HCT116 (cell line): ENCODE measurements around the gene ZNF423.

ENCODE experiments used
- CTCF ChIP-seq, 3 experiments: fragments of 200-600 bp in 1 of 3; sonication (generic) in 1 of 3; IDR thresholded peaks in 2 of 3; conservative IDR thresholded peaks in 1 of 3; 2 replicates each; pipeline ENCODE4 v1.5.1; 2012 to 2017; ENCODE audit warnings: low read depth in 2 of 3, low read length in 2 of 3, antibody characterized with exemption in 1 of 3, borderline replicate concordance in 1 of 3, control low read depth in 1 of 3, mild to moderate bottlenecking in 1 of 3, mixed read lengths in 1 of 3, mixed run types in 1 of 3, moderate library complexity in 1 of 3; ENCODE audit not compliant: insufficient read depth in 1 of 3
- EGR1 ChIP-seq: IDR thresholded peaks from 2 replicates; pipeline ENCODE4 v1.6.1; 2012; ENCODE audit warnings: low read depth
- ELF1 ChIP-seq: IDR thresholded peaks from 2 replicates; pipeline ENCODE4 v1.6.1; 2012; ENCODE audit warnings: low read depth, borderline replicate concordance
- EZH2 ChIP-seq: fragments of 200-600 bp; sonication (generic); IDR thresholded peaks from 2 replicates; pipeline ENCODE4 v1.6.1; 2017; ENCODE audit warnings: antibody characterized with exemption, mixed run types
- EZH2phosphoT487 ChIP-seq: fragments of 200-600 bp; IDR thresholded peaks from 2 replicates; pipeline ENCODE4 v1.6.1; 2018; ENCODE audit warnings: antibody characterized with exemption, borderline replicate concordance
- POLR2A ChIP-seq: IDR thresholded peaks from 2 replicates; pipeline ENCODE4 v1.7.0; 2011; ENCODE audit warnings: borderline replicate concordance; ENCODE audit not compliant: insufficient read depth, insufficient read length; ENCODE audit errors: extremely low read depth
- POLR2AphosphoS5 ChIP-seq: IDR thresholded peaks from 2 replicates; pipeline ENCODE4 v1.6.1; 2011; ENCODE audit warnings: mild to moderate bottlenecking, low read depth, low read length, moderate library complexity
- REST ChIP-seq: IDR thresholded peaks from 2 replicates; pipeline ENCODE4 v1.6.1; 2012; ENCODE audit warnings: low read depth
- YY1 ChIP-seq: IDR thresholded peaks from 2 replicates; pipeline ENCODE4 v1.6.1; 2011; ENCODE audit warnings: low read length, low read depth, moderate library complexity, mild to moderate bottlenecking; ENCODE audit not compliant: insufficient replicate concordance; ENCODE audit errors: extremely low read depth
- ZBTB33 ChIP-seq: IDR thresholded peaks from 2 replicates; pipeline ENCODE4 v1.6.1; 2011; ENCODE audit warnings: mild to moderate bottlenecking, low read length, moderate library complexity; ENCODE audit not compliant: insufficient replicate concordance; ENCODE audit errors: extremely low read depth

DNA sequence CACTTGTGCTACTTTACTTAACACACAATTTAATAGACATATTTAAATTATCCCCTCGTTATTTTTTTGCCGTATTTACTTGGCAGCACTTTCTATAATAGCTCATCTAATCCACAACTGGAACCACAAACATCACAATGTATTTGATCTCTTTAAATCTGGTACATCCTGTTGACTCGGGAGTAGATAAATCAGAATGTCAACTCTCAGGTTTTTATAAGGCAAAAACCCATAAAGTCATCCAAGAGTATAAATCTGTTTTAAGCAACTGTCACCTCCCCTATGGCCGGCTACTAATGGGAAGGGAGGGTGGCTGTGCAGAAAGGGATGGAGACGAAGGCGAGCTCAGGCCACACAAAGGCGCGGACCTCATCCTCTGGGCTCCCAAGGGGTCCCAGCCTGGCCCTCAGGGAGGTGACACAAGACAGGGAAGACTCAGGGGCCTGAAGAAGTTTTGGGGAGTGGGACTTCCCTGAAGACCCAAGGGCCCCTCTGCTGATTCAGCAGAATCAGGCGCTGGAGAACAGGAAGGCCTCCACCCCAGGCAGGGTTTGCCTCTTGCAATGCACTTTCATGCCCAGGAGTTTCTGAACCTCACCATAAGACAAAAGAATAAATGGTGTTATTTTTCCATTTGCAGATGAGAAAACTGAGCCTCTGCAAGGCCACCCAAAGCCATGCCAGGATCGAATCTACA lies 122.5 kb downstream of the ZNF423 start:
- TF ChIP-seq CTCF (IDR thresholded peaks at IDR 0.05 in 2 of 3, conservative IDR thresholded peaks at IDR 0.05 in 1 of 3; ENCODE audit: borderline replicate concordance in 1 of 3, insufficient read depth in 1 of 3, low read depth in 2 of 3, low read length in 2 of 3) (no peak), EGR1 (no peak), POLR2AphosphoS5 (no peak), ELF1 (no peak), REST (no peak), EZH2 (no peak), ZBTB33 (no peak), EZH2phosphoT487 (no peak), POLR2A (no peak), YY1 (no peak)
